Neutrophil (primary cell): Measurements from ENCODE around the gene CCDC171.

Experiments
- H3K27ac ChIP-seq: fragments of 200-600 bp; sonication (generic); 2 replicates; pipeline ENCODE4 v1.5.1; 2016; ENCODE audit warnings: mild to moderate bottlenecking, moderate library complexity
- H3K27me3 ChIP-seq: fragments of 200-600 bp; sonication (generic); 2 replicates; pipeline ENCODE4 v1.6.0; 2016; ENCODE audit warnings: mild to moderate bottlenecking
- H3K36me3 ChIP-seq: fragments of 200-600 bp; sonication (generic); 2 replicates; pipeline ENCODE4 v1.5.1; 2017
- H3K4me1 ChIP-seq, 2 experiments: fragments of 200-600 bp in 1 of 2; sonication (generic) in 1 of 2; 1 replicate in 1 of 2; 2 replicates in 1 of 2; pipeline versions ENCODE4 v1.5.1 to v1.6.1; 2013 to 2016; ENCODE audit warnings: low read depth in 1 of 2, low read length in 1 of 2, mild to moderate bottlenecking in 1 of 2, moderate library complexity in 1 of 2; ENCODE audit not compliant: control insufficient read depth in 1 of 2, insufficient read depth in 1 of 2
- H3K4me3 ChIP-seq, 2 experiments: fragments of 200-600 bp in 1 of 2; sonication (generic) in 1 of 2; 1 replicate in 1 of 2; 2 replicates in 1 of 2; pipeline ENCODE4 v1.5.1; 2013 to 2016; ENCODE audit warnings: low read depth in 1 of 2, low read length in 1 of 2, mild to moderate bottlenecking in 1 of 2, moderate library complexity in 1 of 2
- H3K9me3 ChIP-seq: fragments of 200-600 bp; sonication (generic); 2 replicates; pipeline ENCODE4 v1.5.1; 2016
- TF ChIP-seq, protein P1 (sequence below): fragments of 200-600 bp; sonication (generic); IDR thresholded peaks from 2 replicates; pipeline ENCODE4 v1.5.1; 2016; ENCODE audit warnings: antibody characterized with exemption

Gene CCDC171

GRCh38 chr9:15842051-15842450, 289.2 kb downstream of the CCDC171 start:
- no peak overlapping the region for H3K4me3 ChIP-seq

DNA sequence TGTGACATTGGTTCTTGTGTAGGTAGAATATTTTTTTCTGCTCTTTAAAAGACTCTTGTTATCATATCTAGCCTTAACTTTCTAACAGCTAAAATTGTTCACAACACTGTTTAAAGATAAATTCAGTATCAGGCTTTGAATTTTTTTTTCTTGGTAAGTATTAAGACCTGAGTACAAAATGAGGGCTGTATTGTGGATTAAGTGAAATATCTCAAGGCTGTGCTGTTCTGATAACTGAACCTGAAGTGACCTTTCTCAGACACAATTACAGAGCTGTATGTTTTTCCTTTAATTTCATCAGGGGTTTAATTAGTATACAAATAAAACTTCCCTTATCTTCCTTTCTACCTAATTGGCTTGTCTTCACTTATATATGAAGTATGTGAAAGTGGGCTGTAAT, 290.5 kb downstream of the CCDC171 start:
- Histone ChIP-seq H3K4me1 (no peaks in the 10 kb centered on the region), H3K27me3 (no peaks in the 10 kb centered on the region), H3K4me3 (no peak overlapping the region), H3K9me3 (no peaks in the 10 kb centered on the region), H3K36me3 (no peaks in the 10 kb centered on the region), H3K27ac (no peak overlapping the region)
- TF ChIP-seq, protein P1, sequence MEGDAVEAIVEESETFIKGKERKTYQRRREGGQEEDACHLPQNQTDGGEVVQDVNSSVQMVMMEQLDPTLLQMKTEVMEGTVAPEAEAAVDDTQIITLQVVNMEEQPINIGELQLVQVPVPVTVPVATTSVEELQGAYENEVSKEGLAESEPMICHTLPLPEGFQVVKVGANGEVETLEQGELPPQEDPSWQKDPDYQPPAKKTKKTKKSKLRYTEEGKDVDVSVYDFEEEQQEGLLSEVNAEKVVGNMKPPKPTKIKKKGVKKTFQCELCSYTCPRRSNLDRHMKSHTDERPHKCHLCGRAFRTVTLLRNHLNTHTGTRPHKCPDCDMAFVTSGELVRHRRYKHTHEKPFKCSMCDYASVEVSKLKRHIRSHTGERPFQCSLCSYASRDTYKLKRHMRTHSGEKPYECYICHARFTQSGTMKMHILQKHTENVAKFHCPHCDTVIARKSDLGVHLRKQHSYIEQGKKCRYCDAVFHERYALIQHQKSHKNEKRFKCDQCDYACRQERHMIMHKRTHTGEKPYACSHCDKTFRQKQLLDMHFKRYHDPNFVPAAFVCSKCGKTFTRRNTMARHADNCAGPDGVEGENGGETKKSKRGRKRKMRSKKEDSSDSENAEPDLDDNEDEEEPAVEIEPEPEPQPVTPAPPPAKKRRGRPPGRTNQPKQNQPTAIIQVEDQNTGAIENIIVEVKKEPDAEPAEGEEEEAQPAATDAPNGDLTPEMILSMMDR: no peak

More at GRCh38 chr9:15842051-15842450, 289.2 kb downstream of the CCDC171 start:
- TF ChIP-seq, protein P1: no peak
- no peaks in the 10 kb centered on the region for H3K4me1 ChIP-seq
- no peaks in the 10 kb centered on the region for H3K36me3 ChIP-seq
- no peaks in the 10 kb centered on the region for H3K27me3 ChIP-seq
- H3K27ac ChIP-seq: no peak overlapping the region
- H3K9me3 ChIP-seq: no peaks in the 10 kb centered on the region

- Histone ChIP-seq H3K27me3 (no peaks in the 10 kb centered on the region), H3K9me3 (no peaks in the 10 kb centered on the region), H3K4me3 (no peak overlapping the region), H3K27ac (no peak overlapping the region), H3K36me3 (no peaks in the 10 kb centered on the region), H3K4me1 (no peaks in the 10 kb centered on the region)
- TF ChIP-seq, protein P1: no peak
These were observed 291.1 kb downstream of the CCDC171 start for GRCh38 chr9:15843931-15844330.

DNA sequence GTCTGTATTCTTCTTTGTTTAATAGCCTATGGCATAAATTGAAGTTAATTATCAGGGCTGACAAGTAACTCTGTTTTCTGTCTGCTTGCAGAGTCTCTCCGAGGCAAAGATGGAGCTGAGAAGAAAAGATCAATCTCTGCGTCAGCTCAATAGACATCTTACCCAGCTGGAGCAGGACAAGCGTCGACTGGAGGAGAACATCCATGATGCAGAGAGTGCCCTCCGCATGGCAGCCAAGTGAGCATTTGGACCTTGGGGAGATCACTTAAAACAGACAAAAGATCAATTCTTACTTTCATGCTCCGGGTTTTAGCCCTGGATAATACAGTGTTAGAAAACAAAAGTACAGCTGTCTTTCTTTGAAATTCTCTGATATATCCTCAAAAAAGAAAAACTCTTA, 293.8 kb downstream of the CCDC171 start:
- Histone ChIP-seq H3K27ac (no peak overlapping the region), H3K36me3 (no peaks in the 10 kb centered on the region), H3K9me3 (no peaks in the 10 kb centered on the region), H3K4me1 (no peaks in the 10 kb centered on the region), H3K4me3 (no peak overlapping the region), H3K27me3 (no peaks in the 10 kb centered on the region)
- TF ChIP-seq, protein P1: no peak

DNA sequence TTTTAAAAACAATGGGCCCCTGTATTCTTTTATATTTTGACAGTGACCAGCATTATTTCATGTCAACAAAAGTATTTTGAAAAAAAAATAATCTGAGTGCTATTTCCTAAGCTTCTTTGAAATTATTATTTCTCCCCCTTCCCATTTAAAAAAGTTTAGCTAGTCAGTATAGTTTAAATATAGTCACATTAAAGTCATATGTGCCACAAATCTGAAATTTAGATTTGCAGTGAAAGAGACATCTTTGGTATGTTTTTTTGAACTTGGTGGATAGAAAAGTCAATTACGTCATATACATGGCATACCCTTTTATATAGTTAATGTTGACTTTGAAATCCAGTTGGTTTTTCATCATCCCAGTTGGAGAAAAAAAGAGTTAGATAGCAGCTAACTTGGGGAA, 297.0 kb downstream of the CCDC171 start:
- TF ChIP-seq, protein P1: no peak
- no peaks in the 10 kb centered on the region for H3K27me3 ChIP-seq
- no peak overlapping the region for H3K27ac ChIP-seq
- H3K4me3 ChIP-seq: no peak overlapping the region
- H3K4me1 ChIP-seq: no peaks in the 10 kb centered on the region
- H3K36me3 ChIP-seq: no peaks in the 10 kb centered on the region
- H3K9me3 ChIP-seq: no peaks in the 10 kb centered on the region

DNA sequence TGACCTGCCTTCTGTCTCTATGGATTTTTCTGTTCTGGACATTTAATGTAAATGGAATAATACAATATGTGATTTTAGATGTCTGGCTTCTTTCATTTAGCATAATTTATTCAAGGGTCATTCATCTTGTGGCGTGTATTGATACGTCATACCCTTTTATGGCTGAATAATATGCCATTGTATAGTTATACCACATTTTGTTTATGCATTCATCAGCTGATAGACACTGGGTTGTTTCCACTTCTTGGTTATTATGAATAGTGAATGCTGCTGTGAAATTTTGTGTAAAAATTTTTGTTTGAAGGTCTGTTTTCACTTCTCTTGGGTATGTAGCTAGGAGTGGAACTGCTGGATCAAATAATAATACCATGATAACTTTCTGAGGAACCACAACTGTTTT, 298.9 kb downstream of the CCDC171 start:
- Histone ChIP-seq H3K4me3 (no peak overlapping the region), H3K36me3 (no peaks in the 10 kb centered on the region), H3K4me1 (no peaks in the 10 kb centered on the region), H3K27ac (no peak overlapping the region), H3K9me3 (no peaks in the 10 kb centered on the region), H3K27me3 (no peaks in the 10 kb centered on the region)
- TF ChIP-seq, protein P1: no peak
